Measurements from ENCODE around the gene MPPED2. TPM values are rescaled to one million over a fixed set of nuclear protein-coding genes. Genes with fewer than 3 reads are reported as not detected.

MPPED2 gene
- total RNA-seq: 4.9 TPM
- long read RNA-seq, partial matches to known transcripts: 0 of 6 reads
- long read RNA-seq, other reads (novel, unspliced or antisense): 6 of 6 reads

GRCh38 chr11:30586251-30587144 is at the start of gene MPPED2:
Gene MPPED2, minus strand, starts transcription at chr11:30586353. Its CDS starts 5,980 bp downstream, at chr11:30580373.
- no peak for DNase-seq (ENCODE audit: low spot score)

- no peak for DNase-seq (ENCODE audit: low spot score)
Measured at GRCh38 chr11:30635401-30635989, 49.3 kb upstream of the MPPED2 start.

DNA sequence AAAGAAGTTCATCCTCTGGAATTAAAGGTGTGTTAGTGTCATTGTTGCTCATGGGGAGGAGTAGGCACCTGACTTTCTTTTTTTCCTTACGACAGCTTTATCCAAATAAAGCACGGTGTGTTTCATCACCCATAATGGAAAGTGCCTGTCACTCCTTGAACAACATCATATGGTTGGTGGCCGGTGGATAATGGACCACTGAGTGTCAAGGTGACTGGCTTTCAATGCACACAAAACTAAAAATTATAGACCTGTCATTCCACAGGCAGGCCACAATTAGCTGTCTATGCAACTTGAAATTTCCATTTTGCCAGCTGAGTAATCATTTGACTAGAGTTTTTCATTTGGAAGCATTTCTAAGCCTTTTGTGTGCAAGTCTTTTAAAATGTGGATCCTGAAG is 45.0 kb upstream of the MPPED2 start:
- no peak for DNase-seq (ENCODE audit: low spot score)

GRCh38 chr11:30619767-30620166 is 33.6 kb upstream of the MPPED2 start:
- DNase-seq (ENCODE audit: low spot score): no peak

- no peak for DNase-seq (ENCODE audit: low spot score)
Measured at GRCh38 chr11:30617762-30618161, 31.6 kb upstream of the MPPED2 start.

- no peak for DNase-seq (ENCODE audit: low spot score)
Measured at GRCh38 chr11:30610628-30611027, 24.5 kb upstream of the MPPED2 start.

- DNase-seq (ENCODE audit: low spot score): no peak
Measured at GRCh38 chr11:30608534-30608933, 22.4 kb upstream of the MPPED2 start.

- no peak for DNase-seq (ENCODE audit: low spot score)
Measured at GRCh38 chr11:30605036-30605605, 19.0 kb upstream of the MPPED2 start.

- DNase-seq (ENCODE audit: low spot score): no peak
Measured at GRCh38 chr11:30603357-30603756, 17.2 kb upstream of the MPPED2 start.

GRCh38 chr11:30596832-30597231 is 10.7 kb upstream of the MPPED2 start:
- DNase-seq (ENCODE audit: low spot score): no peak

DNA sequence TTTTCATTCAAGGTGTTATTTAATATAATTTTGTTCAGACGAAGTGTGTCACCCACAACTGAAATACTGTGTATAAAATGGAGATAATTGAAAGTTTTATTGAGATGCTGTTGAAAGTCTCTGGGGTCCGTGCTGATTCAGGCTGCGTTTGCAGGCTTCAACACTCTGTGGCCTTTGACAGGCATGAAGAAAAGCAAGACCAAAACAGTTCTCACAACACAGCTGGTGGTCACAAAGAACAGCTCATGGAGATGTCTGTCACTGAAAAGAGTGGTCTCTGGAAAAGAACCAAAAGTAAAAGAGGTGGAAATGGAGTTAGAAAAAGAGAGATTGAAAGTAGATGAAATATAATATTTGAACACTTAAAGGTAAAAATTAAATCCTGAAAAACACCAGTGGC is 9.8 kb upstream of the MPPED2 start:
- DNase-seq (ENCODE audit: low spot score): no peak

- DNase-seq (ENCODE audit: low spot score): no peak
Measured at GRCh38 chr11:30594646-30595411, 8.7 kb upstream of the MPPED2 start.

DNA sequence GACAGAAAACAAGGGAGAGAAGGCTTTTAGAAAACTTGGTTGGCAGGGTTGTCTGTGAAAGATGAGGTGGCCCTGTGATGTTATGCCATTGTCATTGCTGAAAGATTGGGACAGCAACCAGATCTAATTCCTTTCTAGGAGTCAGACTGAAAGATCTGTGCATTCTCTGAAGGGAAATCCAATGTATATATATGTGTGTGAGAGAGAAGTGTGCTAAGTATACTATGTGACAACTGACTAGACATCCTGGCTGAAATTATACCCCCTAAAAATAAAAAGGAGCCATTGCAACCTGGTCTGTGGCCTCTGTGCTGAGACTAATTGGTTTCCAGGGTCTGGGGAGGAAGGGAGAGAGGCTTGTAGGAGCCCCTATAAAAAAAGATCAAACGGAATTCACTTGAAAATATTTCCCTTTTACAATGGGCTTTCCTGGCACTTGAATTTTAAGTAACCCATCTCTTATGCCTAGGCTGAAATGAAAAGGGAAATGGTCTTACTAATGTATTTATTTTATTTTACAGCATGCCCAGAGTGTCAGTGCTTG is 1.2 kb upstream of the MPPED2 start:
- DNase-seq (ENCODE audit: low spot score): no peak

- DNase-seq (ENCODE audit: low spot score): no peak
Measured at GRCh38 chr11:30585892-30586250, 282 bp downstream of the MPPED2 start.

GRCh38 chr11:30585125-30585891 is 845 bp downstream of the MPPED2 start:
- DNase-seq (ENCODE audit: low spot score): no peak

GRCh38 chr11:30583476-30584280 is 2.5 kb downstream of the MPPED2 start:
- DNase-seq (ENCODE audit: low spot score): no peak

DNA sequence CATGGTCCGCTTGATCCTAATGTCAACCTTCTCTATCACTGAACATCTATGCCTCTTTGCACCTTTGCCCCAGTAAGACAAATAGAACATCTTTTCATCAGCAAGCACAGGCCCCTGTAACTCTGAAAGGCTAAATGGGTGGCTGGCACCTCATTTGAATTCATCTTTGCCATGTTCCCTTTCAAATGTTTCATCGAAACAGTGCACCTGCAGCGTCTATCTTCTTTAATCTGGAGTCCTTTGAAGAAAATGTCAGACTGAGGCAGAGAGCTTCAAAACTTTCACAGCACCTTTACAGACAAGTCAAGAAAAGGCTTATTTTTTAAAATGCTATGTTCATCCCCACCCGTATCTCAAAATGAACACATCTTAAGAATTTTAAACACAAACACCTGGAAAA is 3.4 kb downstream of the MPPED2 start:
- DNase-seq (ENCODE audit: low spot score): no peak

DNA sequence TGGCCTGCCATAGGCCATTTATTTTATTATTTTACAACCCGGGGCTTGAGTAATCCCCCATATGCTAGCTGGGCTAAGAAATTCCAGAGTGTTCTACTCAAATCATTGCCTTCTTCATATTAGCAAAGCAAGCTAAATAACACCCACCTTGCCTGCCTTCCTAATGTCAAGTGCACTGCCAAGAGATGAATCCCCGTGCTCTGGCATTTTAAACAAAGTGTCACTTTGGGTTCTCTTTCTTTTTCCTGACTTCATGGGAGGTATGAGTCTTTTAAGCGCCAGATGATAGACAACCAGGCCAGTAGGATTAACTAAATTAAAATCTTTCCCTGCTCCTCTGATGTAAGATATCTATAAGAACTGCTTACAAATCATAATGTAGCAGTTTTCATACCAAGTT is 4.5 kb downstream of the MPPED2 start:
- no peak for DNase-seq (ENCODE audit: low spot score)

GRCh38 chr11:30580573-30580972 is 5.6 kb downstream of the MPPED2 start:
- no peak for DNase-seq (ENCODE audit: low spot score)
